ENCODE data around the gene NSUN2. TPM values are rescaled to one million over a fixed set of nuclear protein-coding genes. Genes with fewer than 3 reads are reported as not detected.

The NSUN2 gene
- total RNA-seq, 1 donor from 2014 or later: 34.4 TPM

DNA sequence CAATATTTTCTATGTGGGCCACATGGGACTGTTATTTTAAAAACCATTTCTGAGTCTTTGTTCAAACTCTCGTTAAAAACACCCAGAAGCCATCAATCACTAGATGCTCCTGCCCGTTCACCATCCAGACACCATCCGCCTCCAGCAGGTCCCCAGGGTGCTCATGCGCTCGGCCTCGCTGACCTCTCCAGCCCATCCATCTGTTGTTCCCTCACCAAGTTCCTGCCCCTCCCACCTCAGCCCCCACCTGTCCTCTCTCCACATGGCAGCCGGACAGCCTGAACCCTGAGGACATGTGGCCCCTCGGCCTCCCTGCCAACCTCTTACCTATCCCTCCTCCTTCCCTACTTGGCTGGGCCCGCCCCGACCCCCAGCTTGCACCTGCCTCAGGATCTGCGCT, 31.6 kb downstream of the NSUN2 start:
- intact Hi-C loops (cut with micrococcal nuclease): no loop called here
- H3K36me3 ChIP-seq: peaks cover 97% of the 10 kb centered on the region
- DNase-seq: no peak
- no peaks in the 10 kb centered on the region for H3K9me3 ChIP-seq (replicated peaks)
- peaks cover 22% of the 10 kb centered on the region for H3K4me1 ChIP-seq
- TF ChIP-seq, protein P1, sequence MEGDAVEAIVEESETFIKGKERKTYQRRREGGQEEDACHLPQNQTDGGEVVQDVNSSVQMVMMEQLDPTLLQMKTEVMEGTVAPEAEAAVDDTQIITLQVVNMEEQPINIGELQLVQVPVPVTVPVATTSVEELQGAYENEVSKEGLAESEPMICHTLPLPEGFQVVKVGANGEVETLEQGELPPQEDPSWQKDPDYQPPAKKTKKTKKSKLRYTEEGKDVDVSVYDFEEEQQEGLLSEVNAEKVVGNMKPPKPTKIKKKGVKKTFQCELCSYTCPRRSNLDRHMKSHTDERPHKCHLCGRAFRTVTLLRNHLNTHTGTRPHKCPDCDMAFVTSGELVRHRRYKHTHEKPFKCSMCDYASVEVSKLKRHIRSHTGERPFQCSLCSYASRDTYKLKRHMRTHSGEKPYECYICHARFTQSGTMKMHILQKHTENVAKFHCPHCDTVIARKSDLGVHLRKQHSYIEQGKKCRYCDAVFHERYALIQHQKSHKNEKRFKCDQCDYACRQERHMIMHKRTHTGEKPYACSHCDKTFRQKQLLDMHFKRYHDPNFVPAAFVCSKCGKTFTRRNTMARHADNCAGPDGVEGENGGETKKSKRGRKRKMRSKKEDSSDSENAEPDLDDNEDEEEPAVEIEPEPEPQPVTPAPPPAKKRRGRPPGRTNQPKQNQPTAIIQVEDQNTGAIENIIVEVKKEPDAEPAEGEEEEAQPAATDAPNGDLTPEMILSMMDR (IDR thresholded peaks at IDR 0.05; ENCODE audit: borderline replicate concordance): no peak
- no peaks in the 10 kb centered on the region for H3K27me3 ChIP-seq (ENCODE audit: low read depth)
- H3K27ac ChIP-seq (replicated peaks): no peak overlapping the region
- H3K4me3 ChIP-seq: no peak overlapping the region

DNA sequence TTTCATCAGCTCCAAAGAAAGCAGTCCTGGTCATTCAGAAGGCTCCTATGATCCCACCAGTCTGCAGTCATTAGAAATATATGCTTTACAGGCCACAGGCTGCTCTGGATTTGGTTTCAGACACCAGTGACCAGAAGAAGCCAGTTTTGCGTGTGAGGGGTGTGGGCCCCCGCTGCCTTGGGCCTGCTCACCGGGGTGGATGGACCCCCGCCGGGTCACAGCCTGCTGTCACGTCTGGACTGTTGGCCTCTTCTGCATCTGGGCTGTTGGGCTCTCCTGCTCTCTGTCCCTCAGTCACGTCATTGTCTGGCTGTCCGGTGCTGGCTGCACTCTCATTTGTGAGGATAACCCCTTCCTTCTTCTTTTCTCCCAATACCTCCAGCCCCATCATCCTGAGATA, 33.1 kb downstream of the NSUN2 start:
- H3K36me3 ChIP-seq: peaks cover 85% of the 10 kb centered on the region
- H3K27me3 ChIP-seq (ENCODE audit: low read depth): no peaks in the 10 kb centered on the region
- no peak for DNase-seq
- H3K27ac ChIP-seq (replicated peaks): no peak overlapping the region
- H3K4me1 ChIP-seq: peaks cover 22% of the 10 kb centered on the region
- no peak overlapping the region for H3K4me3 ChIP-seq
- H3K9me3 ChIP-seq (replicated peaks): no peaks in the 10 kb centered on the region
- TF ChIP-seq, protein P1 (IDR thresholded peaks at IDR 0.05; ENCODE audit: borderline replicate concordance): no peak
- intact Hi-C loops (cut with micrococcal nuclease): no loop called here

- no peaks in the 10 kb centered on the region for H3K9me3 ChIP-seq (replicated peaks)
- DNase-seq: no peak
- intact Hi-C loops (cut with micrococcal nuclease): no loop called here
- no peak overlapping the region for H3K4me3 ChIP-seq
- peak overlapping the region; percentile 71 for H3K27ac ChIP-seq (replicated peaks)
- H3K36me3 ChIP-seq: peaks cover 72% of the 10 kb centered on the region
- peaks cover 12% of the 10 kb centered on the region for H3K4me1 ChIP-seq
- H3K27me3 ChIP-seq (ENCODE audit: low read depth): no peaks in the 10 kb centered on the region
- TF ChIP-seq, protein P1 (IDR thresholded peaks at IDR 0.05; ENCODE audit: borderline replicate concordance): no peak
Observed at GRCh38 chr5:6598351-6598900, 34.4 kb downstream of the NSUN2 start.

- Histone ChIP-seq H3K27me3 (ENCODE audit: low read depth) (no peaks in the 10 kb centered on the region), H3K4me1 (peaks cover 12% of the 10 kb centered on the region), H3K27ac (replicated peaks) (peak overlapping the region; percentile 71), H3K4me3 (no peak overlapping the region), H3K36me3 (peaks cover 63% of the 10 kb centered on the region), H3K9me3 (replicated peaks) (no peaks in the 10 kb centered on the region)
- no peak for DNase-seq
- TF ChIP-seq, protein P1 (IDR thresholded peaks at IDR 0.05; ENCODE audit: borderline replicate concordance): no peak
- intact Hi-C loops (cut with micrococcal nuclease): no loop called here
Observed at GRCh38 chr5:6597557-6597956, 35.3 kb downstream of the NSUN2 start.

GRCh38 chr5:6596388-6596787, 36.5 kb downstream of the NSUN2 start:
- Histone ChIP-seq H3K27ac (replicated peaks) (no peak overlapping the region), H3K4me1 (peaks cover 12% of the 10 kb centered on the region), H3K9me3 (replicated peaks) (no peaks in the 10 kb centered on the region), H3K27me3 (ENCODE audit: low read depth) (no peaks in the 10 kb centered on the region), H3K4me3 (no peak overlapping the region), H3K36me3 (peaks cover 52% of the 10 kb centered on the region)
- intact Hi-C loops (cut with micrococcal nuclease): no loop called here
- DNase-seq: no peak
- TF ChIP-seq, protein P1 (IDR thresholded peaks at IDR 0.05; ENCODE audit: borderline replicate concordance): no peak

Measured in left ventricle myocardium inferior (tissue), 1 donor.